Measurements from ENCODE around the gene TMC3.

DNA sequence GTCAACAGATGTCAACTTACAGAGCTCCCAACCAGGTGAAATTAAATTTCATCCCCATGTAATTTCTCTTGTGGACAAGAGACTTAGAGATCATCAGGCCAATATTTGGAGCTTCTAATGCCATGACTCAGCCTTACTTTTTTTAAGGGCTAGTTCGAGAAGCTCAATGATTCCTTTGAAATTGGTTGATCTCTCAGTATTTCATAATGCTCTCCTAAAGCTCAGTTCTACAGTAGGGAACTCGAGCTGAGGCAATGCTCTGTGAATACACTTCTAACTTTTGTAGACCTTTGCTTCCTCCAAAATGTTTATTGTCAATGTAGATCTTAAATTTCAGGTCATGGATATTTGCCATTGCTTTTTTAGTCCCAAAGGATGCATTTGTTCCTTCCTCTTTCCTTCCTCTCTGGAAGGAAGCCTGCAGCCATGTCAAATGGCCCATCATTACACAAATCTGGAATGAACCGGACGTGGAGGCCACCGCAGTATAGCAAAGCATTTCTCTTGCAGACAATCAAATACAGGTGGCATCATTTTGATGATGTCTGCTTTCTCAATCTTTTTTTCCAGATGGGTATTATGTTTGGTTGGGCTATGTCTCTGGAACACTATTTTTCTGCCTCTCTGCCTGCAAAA is 78.4 kb downstream of the TMC3 start:
- TF ChIP-seq NFYB (CRISPR knock-in tag; IDR thresholded peaks at IDR 0.05) (no peak), FOXO1 (CRISPR knock-in tag; IDR thresholded peaks at IDR 0.05) (no peak), ZNF670 (CRISPR knock-in tag; IDR thresholded peaks at IDR 0.05; ENCODE audit: borderline replicate concordance) (no peak), POLR2A (IDR thresholded peaks at IDR 0.05; ENCODE audit: insufficient read depth in 1 of 2, low read depth in 2 of 2, low read length in 2 of 2) (no peak), JUND (CRISPR knock-in tag; IDR thresholded peaks at IDR 0.05) (no peak), ZNF263 (CRISPR knock-in tag; IDR thresholded peaks at IDR 0.05) (no peak)
- TF ChIP-seq, protein P1, sequence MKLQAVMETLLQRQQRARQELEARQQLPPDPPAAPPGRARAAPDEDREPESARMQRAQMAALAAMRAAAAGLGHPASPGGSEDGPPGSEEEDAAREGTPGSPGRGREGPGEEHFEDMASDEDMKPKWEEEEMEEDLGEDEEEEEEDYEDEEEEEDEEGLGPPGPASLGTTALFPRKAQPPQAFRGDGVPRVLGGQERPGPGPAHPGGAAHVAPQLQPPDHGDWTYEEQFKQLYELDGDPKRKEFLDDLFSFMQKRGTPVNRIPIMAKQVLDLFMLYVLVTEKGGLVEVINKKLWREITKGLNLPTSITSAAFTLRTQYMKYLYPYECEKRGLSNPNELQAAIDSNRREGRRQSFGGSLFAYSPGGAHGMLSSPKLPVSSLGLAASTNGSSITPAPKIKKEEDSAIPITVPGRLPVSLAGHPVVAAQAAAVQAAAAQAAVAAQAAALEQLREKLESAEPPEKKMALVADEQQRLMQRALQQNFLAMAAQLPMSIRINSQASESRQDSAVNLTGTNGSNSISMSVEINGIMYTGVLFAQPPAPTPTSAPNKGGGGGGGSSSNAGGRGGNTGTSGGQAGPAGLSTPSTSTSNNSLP (IDR thresholded peaks at IDR 0.05; ENCODE audit: low read depth, low read length), result no peak

Measured in HepG2 (cell line).